ENCODE results near the gene MTHFD1L.

The MTHFD1L gene

GRCh38 chr6:150919938-150920337, 54.4 kb downstream of the MTHFD1L start:
- 95% methylated on average over 2 of the region's 2 CpGs for WGBS
- Histone ChIP-seq H3K4me1 (ENCODE audit: insufficient read depth, low read length) (no peaks in the 10 kb centered on the region), H3K36me3 (ENCODE audit: insufficient read depth, low read length) (peaks cover 59% of the 10 kb centered on the region), H3K27me3 (ENCODE audit: insufficient read depth, low read length) (no peaks in the 10 kb centered on the region), H3K9me3 (ENCODE audit: insufficient read depth, low read depth, low read length) (no peaks in the 10 kb centered on the region), H3K27ac (ENCODE audit: low read depth, low read length) (no peak overlapping the region), H3K9ac (ENCODE audit: low read depth, low read length) (no peak overlapping the region), H3K4me3 (ENCODE audit: low read length) (no peak overlapping the region)

- no peak overlapping the region for H3K4me3 ChIP-seq (ENCODE audit: low read length)
- H3K9me3 ChIP-seq (ENCODE audit: insufficient read depth, low read depth, low read length) = no peaks in the 10 kb centered on the region
- WGBS = 100% methylated on average over 2 of the region's 2 CpGs
- H3K9ac ChIP-seq (ENCODE audit: low read depth, low read length) = no peak overlapping the region
- H3K27ac ChIP-seq (ENCODE audit: low read depth, low read length) = no peak overlapping the region
- H3K27me3 ChIP-seq (ENCODE audit: insufficient read depth, low read length) = no peaks in the 10 kb centered on the region
- peaks cover 75% of the 10 kb centered on the region for H3K36me3 ChIP-seq (ENCODE audit: insufficient read depth, low read length)
- no peaks in the 10 kb centered on the region for H3K4me1 ChIP-seq (ENCODE audit: insufficient read depth, low read length)
Observed at GRCh38 chr6:150922137-150922536, 56.6 kb downstream of the MTHFD1L start.

- 94% methylated on average over 11 of the region's 11 CpGs for WGBS
- no peak overlapping the region for H3K27ac ChIP-seq (ENCODE audit: low read depth, low read length)
- H3K9me3 ChIP-seq (ENCODE audit: insufficient read depth, low read depth, low read length) = no peaks in the 10 kb centered on the region
- no peaks in the 10 kb centered on the region for H3K4me1 ChIP-seq (ENCODE audit: insufficient read depth, low read length)
- peaks cover 76% of the 10 kb centered on the region for H3K36me3 ChIP-seq (ENCODE audit: insufficient read depth, low read length)
- no peaks in the 10 kb centered on the region for H3K27me3 ChIP-seq (ENCODE audit: insufficient read depth, low read length)
- H3K4me3 ChIP-seq (ENCODE audit: low read length) = no peak overlapping the region
- H3K9ac ChIP-seq (ENCODE audit: low read depth, low read length) = no peak overlapping the region
Observed at GRCh38 chr6:150924808-150925589, 59.5 kb downstream of the MTHFD1L start.

GRCh38 chr6:150925590-150925928, 60.1 kb downstream of the MTHFD1L start:
- Histone ChIP-seq H3K36me3 (ENCODE audit: insufficient read depth, low read length) (peaks cover 76% of the 10 kb centered on the region), H3K27ac (ENCODE audit: low read depth, low read length) (no peak overlapping the region), H3K4me3 (ENCODE audit: low read length) (no peak overlapping the region), H3K4me1 (ENCODE audit: insufficient read depth, low read length) (no peaks in the 10 kb centered on the region), H3K9ac (ENCODE audit: low read depth, low read length) (no peak overlapping the region), H3K27me3 (ENCODE audit: insufficient read depth, low read length) (no peaks in the 10 kb centered on the region), H3K9me3 (ENCODE audit: insufficient read depth, low read depth, low read length) (no peaks in the 10 kb centered on the region)
- 99% methylated on average over 4 of the region's 5 CpGs for WGBS

GRCh38 chr6:150925976-150926375, 60.5 kb downstream of the MTHFD1L start:
- Histone ChIP-seq H3K27me3 (ENCODE audit: insufficient read depth, low read length) (no peaks in the 10 kb centered on the region), H3K9ac (ENCODE audit: low read depth, low read length) (no peak overlapping the region), H3K4me1 (ENCODE audit: insufficient read depth, low read length) (no peaks in the 10 kb centered on the region), H3K9me3 (ENCODE audit: insufficient read depth, low read depth, low read length) (no peaks in the 10 kb centered on the region), H3K4me3 (ENCODE audit: low read length) (no peak overlapping the region), H3K27ac (ENCODE audit: low read depth, low read length) (no peak overlapping the region), H3K36me3 (ENCODE audit: insufficient read depth, low read length) (peaks cover 80% of the 10 kb centered on the region)
- WGBS = 98% methylated on average over 7 of the region's 7 CpGs

- Histone ChIP-seq H3K27me3 (ENCODE audit: insufficient read depth, low read length) (no peaks in the 10 kb centered on the region), H3K27ac (ENCODE audit: low read depth, low read length) (no peak overlapping the region), H3K4me1 (ENCODE audit: insufficient read depth, low read length) (no peaks in the 10 kb centered on the region), H3K36me3 (ENCODE audit: insufficient read depth, low read length) (peaks cover 78% of the 10 kb centered on the region), H3K9ac (ENCODE audit: low read depth, low read length) (no peak overlapping the region), H3K4me3 (ENCODE audit: low read length) (no peak overlapping the region), H3K9me3 (ENCODE audit: insufficient read depth, low read depth, low read length) (no peaks in the 10 kb centered on the region)
- WGBS = 88% methylated on average over 3 of the region's 3 CpGs
Observed at GRCh38 chr6:150928882-150929281, 63.4 kb downstream of the MTHFD1L start.

DNA sequence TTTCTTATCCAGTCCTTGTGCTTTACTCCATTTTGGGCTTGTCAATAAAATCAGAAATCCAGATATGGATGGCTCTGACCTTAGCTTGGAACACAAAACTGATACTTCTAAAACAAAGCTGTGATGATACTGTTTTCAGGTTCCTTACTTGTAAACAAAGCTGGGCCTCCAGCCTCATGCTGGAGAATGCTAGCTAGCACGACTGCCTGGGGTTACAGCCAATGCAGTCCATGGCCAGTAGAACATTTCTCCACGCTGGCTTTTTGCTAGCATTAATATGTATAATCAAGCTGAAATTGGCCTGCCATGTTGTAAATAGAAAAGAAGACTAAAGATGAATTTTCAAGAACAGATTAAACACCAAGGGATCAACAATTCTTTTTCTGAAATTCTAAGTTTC, 63.9 kb downstream of the MTHFD1L start:
- Histone ChIP-seq H3K27me3 (ENCODE audit: insufficient read depth, low read length) (no peaks in the 10 kb centered on the region), H3K27ac (ENCODE audit: low read depth, low read length) (no peak overlapping the region), H3K36me3 (ENCODE audit: insufficient read depth, low read length) (peaks cover 81% of the 10 kb centered on the region), H3K9ac (ENCODE audit: low read depth, low read length) (no peak overlapping the region), H3K4me3 (ENCODE audit: low read length) (no peak overlapping the region), H3K9me3 (ENCODE audit: insufficient read depth, low read depth, low read length) (no peaks in the 10 kb centered on the region), H3K4me1 (ENCODE audit: insufficient read depth, low read length) (no peaks in the 10 kb centered on the region)
- WGBS = 93% methylated on average over 2 of the region's 2 CpGs

DNA sequence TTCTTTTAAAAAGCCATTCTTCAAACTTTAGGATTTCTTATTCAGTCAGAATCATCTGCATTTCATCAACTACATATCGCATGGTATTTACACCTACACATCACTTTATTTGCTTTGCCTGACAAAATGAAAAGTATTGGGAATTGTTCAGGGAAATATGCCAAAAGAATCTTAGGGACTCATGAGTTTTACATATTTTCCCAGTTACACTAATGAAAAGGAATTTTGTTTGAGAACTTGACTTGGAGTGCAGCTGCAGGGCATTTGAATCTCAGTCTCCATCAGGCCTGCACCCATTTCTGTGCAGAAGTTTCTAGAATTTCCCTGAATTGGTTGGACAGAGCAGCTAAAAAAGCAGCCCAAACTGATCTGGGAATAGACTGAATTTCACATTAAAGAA, 65.3 kb downstream of the MTHFD1L start:
- Histone ChIP-seq H3K27me3 (ENCODE audit: insufficient read depth, low read length) (no peaks in the 10 kb centered on the region), H3K27ac (ENCODE audit: low read depth, low read length) (no peak overlapping the region), H3K4me3 (ENCODE audit: low read length) (no peak overlapping the region), H3K9me3 (ENCODE audit: insufficient read depth, low read depth, low read length) (no peaks in the 10 kb centered on the region), H3K4me1 (ENCODE audit: insufficient read depth, low read length) (no peaks in the 10 kb centered on the region), H3K36me3 (ENCODE audit: insufficient read depth, low read length) (peaks cover 74% of the 10 kb centered on the region), H3K9ac (ENCODE audit: low read depth, low read length) (no peak overlapping the region)
- 100% methylated on average over 1 of the region's 1 CpG for WGBS

DNA sequence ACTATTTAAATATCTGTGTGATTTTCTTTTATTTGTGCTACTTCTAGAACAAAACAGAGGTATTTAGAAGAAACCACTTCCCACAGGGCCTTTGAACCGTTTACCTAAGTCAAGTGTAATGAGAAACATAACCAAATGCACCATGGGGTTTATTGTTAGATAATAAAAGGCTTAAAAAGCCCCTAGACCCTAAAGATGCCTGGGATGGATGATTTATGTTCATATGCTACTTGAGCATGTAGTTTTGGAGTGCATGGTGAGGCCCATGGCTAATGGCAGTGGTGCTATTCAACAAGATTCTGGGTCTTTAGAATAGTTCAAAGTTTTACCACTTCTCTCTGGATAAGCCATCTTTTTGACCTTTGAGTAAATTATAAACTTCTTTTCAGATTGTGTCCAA, 65.9 kb downstream of the MTHFD1L start:
- Histone ChIP-seq H3K4me3 (ENCODE audit: low read length) (no peak overlapping the region), H3K9me3 (ENCODE audit: insufficient read depth, low read depth, low read length) (no peaks in the 10 kb centered on the region), H3K4me1 (ENCODE audit: insufficient read depth, low read length) (no peaks in the 10 kb centered on the region), H3K36me3 (ENCODE audit: insufficient read depth, low read length) (peaks cover 74% of the 10 kb centered on the region), H3K27me3 (ENCODE audit: insufficient read depth, low read length) (no peaks in the 10 kb centered on the region), H3K27ac (ENCODE audit: low read depth, low read length) (no peak overlapping the region), H3K9ac (ENCODE audit: low read depth, low read length) (no peak overlapping the region)
- 100% methylated on average over 1 of the region's 1 CpG for WGBS

DNA sequence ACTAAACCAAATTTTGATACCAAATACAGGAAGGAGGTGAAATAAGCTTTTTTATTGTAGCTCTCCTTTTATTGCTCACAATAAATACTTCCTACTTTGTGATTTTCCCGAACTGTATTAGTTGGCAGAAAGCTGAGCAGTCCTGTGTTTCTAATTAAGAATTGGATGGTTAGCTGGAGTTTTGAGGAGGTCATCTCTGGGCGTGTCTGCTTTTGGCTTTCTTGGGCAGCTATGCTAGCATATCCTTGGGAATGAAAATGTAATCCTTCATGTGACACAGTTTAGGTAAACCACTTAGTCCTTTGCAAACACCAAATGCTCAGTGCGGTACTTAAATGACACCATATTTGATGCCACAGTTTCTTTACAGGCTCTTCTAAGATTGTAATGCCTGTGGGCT, 67.5 kb downstream of the MTHFD1L start:
- Histone ChIP-seq H3K9ac (ENCODE audit: low read depth, low read length) (no peak overlapping the region), H3K27me3 (ENCODE audit: insufficient read depth, low read length) (no peaks in the 10 kb centered on the region), H3K9me3 (ENCODE audit: insufficient read depth, low read depth, low read length) (no peaks in the 10 kb centered on the region), H3K4me1 (ENCODE audit: insufficient read depth, low read length) (no peaks in the 10 kb centered on the region), H3K27ac (ENCODE audit: low read depth, low read length) (no peak overlapping the region), H3K36me3 (ENCODE audit: insufficient read depth, low read length) (peaks cover 76% of the 10 kb centered on the region), H3K4me3 (ENCODE audit: low read length) (no peak overlapping the region)
- WGBS = 100% methylated on average over 3 of the region's 3 CpGs

DNA sequence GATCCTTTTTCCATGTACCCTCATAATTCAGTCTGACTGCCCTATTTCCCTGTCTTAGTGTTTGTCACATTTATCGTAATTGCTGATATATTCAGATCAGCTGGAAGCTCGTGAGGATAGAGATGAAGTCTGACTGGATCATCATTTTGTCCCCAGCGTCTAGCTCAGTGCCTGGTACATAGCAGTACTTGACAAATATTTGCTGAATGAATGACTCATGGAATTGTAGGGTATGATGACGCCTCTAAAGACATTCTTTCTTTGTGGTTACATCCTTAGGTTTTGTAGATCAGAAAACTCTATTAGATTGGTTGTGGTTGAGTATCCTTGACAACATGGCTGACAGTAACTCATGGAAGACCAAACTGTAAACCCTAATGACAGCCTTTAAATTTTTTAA, 68.9 kb downstream of the MTHFD1L start:
- H3K9me3 ChIP-seq (ENCODE audit: insufficient read depth, low read depth, low read length) = no peaks in the 10 kb centered on the region
- H3K27ac ChIP-seq (ENCODE audit: low read depth, low read length) = no peak overlapping the region
- H3K4me3 ChIP-seq (ENCODE audit: low read length) = no peak overlapping the region
- peaks cover 79% of the 10 kb centered on the region for H3K36me3 ChIP-seq (ENCODE audit: insufficient read depth, low read length)
- H3K27me3 ChIP-seq (ENCODE audit: insufficient read depth, low read length) = no peaks in the 10 kb centered on the region
- 95% methylated on average over 4 of the region's 4 CpGs for WGBS
- no peak overlapping the region for H3K9ac ChIP-seq (ENCODE audit: low read depth, low read length)
- H3K4me1 ChIP-seq (ENCODE audit: insufficient read depth, low read length) = no peaks in the 10 kb centered on the region

DNA sequence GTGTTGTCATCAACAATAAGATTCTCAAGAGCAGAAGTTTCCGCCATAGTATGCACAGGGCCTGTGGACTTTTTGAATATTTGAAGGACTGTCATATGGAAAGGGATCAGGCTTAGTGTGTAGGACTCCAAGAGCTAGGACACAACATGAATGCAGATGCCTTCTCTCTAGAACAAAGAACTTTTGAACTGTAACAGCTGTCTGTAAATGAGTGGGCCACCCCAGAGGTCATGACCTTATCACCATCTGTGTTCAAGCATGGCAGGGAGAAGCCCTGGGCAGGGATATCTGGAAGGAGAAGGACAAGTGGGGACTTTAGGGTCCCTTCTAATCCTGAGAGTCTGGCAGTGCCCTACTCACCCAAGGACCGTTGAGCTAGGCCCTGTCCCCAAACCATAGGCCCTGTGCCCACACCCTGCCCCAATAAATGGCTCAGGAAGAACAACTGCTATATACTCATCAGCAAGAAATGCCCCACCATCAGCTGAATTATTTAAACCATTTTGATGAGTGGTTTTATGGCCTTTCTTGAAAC, 70.6 kb downstream of the MTHFD1L start:
- Histone ChIP-seq H3K9me3 (ENCODE audit: insufficient read depth, low read depth, low read length) (no peaks in the 10 kb centered on the region), H3K27me3 (ENCODE audit: insufficient read depth, low read length) (no peaks in the 10 kb centered on the region), H3K4me1 (ENCODE audit: insufficient read depth, low read length) (no peaks in the 10 kb centered on the region), H3K36me3 (ENCODE audit: insufficient read depth, low read length) (peaks cover 72% of the 10 kb centered on the region), H3K9ac (ENCODE audit: low read depth, low read length) (no peak overlapping the region), H3K4me3 (ENCODE audit: low read length) (no peak overlapping the region), H3K27ac (ENCODE audit: low read depth, low read length) (no peak overlapping the region)
- WGBS = 95% methylated on average over 2 of the region's 2 CpGs

Data from HUES64 (cell line).